HG03575 (cell line): ENCODE data around the gene SCYGR1.
"Not testable (repeated sequence)": the region's sequence is repeated elsewhere in the genome, so short reads cannot be mapped to it uniquely, and the experiment has no call there.

Source experiments
- ATAC-seq: cut with Tn5 transposase; IDR thresholded peaks from one replicate; pipeline ENCODE4 v1.9.1; 2021; ENCODE audit not compliant: unreplicated experiment, insufficient number of reproducible peaks, low FRiP score; ENCODE audit errors: extremely low read depth

The SCYGR1 gene

GRCh38 chr2:227406177-227407031, 18.7 kb upstream of the SCYGR1 start:
- ATAC-seq: no peak

GRCh38 chr2:227404585-227405271, 17.0 kb upstream of the SCYGR1 start:
- ATAC-seq: no peak

DNA sequence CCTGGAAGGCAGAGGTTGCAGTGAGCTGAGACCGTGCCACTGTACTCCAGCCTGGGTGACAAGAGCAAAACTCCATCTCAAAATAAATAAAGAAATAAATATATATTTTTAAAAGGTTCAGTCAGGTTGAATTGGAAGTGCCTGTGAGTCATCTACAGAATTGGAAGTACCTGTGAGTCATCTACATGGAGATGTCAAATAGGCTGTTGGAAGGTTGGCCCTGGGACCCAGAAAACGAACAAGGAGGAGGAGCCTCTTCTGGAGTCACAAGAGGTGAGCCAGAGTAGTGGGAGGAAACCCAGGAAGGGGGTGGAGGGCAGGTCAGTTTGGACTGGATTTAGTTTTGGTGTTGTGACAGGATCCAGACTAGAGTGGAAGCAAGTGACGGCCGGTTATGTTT, 15.2 kb upstream of the SCYGR1 start:
- ATAC-seq: no peak

- ATAC-seq: no peak
Observed at GRCh38 chr2:227402321-227402720, 14.6 kb upstream of the SCYGR1 start.

DNA sequence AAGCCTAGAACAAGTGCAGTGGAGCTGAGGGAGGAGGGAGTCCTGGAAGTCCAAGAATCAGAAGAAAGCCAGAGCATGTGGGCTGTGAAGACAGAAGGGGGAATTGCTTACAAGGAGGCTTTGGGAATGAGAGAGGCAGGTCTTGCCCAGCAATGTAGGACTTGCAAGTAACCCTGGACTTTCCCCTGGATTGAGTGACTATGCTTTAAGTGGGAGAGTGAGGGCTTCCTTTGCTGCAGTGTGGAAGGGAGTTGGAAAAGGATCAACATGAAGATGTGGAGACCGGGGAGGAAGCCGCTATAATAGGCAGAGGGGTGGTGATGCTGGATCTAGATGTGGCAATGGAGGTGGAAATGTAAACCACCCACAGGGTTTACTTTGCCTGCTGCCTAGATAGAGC, 13.8 kb upstream of the SCYGR1 start:
- ATAC-seq: no peak

DNA sequence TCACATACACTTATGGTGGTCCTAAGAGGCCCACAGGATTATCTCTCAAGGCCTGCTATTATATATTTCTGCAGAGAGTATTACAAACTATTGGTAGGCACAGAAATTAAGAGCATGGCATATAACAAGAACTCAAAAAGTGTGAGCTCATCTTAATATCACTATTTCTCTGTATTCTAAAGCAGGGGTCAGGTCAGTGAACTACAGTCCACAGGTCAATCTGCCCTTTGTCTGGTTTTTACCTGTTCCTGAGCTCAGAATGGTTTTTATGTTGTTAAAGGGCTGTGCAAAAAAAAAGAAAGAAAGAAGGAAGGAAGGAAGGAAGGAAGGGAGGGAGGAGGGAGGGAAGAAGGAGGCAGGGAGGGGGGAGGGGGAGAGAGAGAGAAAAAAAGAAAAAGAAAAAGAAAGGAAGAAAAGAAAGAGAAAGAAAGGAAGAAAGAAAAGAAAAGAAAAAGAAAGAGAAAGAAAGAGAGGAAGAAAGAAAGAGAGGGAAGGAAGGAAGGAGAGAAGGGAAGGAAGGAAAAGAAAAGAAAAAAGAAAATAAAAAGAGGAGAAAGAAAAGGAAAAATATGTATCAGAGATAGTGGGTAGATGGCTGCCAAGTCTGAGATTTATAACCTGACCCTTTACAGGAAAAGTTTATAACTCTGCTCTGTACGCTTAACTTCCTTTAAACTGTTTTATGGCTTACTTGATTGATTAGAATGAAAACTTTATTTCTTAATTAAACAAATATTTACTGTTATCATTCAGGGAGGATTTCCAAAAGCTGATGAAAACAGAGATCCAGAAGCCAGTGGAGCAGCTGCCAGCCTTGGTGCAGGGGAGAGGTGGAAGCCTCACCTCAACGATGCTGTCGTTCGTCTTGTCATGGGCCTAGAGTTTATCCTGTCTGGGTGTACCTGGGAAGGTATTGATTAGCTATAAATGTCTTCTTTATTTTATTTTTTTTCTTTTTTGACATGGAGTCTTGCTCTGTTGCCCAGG, 11.2 kb upstream of the SCYGR1 start:
- ATAC-seq: no peak

DNA sequence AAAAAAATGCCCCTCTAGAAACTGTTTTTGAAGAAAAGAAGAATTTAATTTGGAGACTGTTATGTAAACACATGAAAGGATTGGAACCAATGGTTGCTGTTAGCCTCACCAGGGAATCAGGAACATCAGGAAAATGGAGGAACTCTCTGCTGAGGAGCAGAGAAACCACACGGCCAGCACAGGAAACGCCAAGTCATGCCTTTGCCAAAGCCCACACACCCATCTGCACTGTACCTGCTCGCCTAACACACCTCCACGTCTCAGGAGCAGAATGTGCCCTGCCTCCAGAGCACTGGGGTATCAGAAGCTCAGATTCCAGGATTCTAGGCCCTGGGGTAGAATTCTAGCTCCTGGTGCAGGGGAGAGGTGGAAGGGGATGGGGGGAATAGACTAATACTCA, 9.8 kb upstream of the SCYGR1 start:
- ATAC-seq: no peak

DNA sequence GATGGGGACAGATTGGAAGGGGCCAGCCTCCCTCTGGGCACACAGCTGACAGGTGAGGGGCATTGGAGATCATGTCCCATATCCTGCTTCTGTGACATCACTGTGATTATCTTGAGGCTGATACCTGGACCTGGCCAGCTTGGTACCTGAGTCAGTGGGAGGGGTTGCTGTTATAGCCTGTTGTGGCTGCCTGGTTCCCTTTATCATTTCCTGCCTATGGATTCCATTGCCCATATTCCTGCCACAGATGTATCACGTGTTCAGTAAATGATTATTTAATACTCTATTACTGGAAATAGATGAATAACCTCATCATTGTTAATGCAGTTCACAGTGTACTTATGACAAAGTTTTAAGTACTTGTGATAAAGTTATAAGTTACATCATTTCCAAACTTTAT, 7.8 kb upstream of the SCYGR1 start:
- ATAC-seq: no peak

DNA sequence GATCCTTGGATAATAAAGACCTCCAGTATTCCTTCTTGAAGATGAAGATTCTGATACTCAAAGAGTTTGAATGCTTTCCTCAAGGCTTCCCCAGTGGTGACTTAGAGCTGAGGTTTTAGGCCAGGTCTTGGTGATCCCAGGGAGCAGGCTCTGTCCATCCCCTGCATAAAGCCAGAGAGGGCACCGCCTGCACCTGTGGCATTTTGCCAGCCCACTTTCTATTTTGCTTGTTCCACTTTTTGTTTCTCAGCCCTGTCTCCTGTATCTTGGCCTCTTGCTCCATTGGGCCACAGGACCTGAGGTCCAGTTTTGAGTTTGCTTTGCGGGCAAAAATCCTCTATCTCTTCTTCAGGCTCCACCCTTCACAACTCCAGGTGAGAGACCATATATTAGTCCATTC, 6.7 kb upstream of the SCYGR1 start:
- no peak for ATAC-seq

DNA sequence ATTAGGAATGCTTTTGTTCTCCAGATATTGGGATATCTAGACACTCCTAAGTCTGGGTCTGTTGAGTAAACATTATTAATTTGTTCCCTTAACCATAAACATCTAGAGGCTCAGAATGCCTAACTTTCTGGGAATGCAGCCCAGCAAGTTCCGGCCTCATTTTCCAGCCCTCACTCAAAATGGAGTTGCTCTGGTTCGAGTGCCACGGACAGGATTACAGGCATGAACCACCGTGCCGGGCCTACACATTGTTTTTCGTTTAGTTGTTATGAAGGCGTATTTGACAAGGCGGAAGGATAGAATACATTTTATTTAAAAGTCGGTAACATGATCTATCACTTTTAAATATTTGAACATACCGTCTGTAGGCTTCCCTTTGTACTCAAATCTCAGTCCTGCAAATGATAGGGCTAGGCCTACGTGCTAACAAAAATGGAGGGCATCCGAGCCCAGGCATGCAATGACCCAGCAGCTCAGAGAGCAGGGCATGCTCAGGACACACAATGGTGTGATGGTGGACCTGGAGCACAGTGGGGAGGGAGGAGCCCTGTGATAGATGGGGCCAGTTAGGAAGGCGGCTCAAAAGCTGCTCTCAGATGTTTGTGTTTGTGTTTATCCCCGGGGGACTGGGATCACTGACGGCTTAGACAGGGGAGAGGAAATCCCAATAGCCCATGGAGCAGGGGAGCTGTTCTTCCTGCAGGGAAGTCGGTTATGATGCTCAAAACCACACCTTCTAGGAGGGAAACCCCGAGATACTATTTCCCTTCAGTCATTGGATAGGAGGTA, 2.9 kb upstream of the SCYGR1 start:
- ATAC-seq: no peak

DNA sequence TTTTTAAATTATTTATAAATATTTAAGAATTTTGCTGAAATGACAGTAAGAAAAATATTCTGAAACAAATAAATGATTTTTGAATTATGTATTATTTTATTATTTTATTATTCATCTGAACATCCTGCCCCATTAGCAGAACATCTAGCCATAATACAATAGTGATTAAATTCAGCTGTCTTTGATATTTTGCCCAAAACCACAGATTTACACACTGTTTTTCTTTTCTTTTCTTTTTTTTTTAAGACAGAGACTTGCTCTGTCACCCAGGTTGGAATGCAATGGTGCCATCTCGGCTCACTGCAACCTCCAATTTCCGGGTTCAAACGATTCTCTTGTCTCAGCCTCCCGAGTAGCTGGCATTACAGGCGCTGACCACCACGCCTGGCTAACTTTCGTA, 1.9 kb upstream of the SCYGR1 start:
- no peak for ATAC-seq

GRCh38 chr2:227389231-227389630, 1.5 kb upstream of the SCYGR1 start:
- ATAC-seq: no peak

- no peak for ATAC-seq
Observed at GRCh38 chr2:227388537-227389011, 825 bp upstream of the SCYGR1 start.

DNA sequence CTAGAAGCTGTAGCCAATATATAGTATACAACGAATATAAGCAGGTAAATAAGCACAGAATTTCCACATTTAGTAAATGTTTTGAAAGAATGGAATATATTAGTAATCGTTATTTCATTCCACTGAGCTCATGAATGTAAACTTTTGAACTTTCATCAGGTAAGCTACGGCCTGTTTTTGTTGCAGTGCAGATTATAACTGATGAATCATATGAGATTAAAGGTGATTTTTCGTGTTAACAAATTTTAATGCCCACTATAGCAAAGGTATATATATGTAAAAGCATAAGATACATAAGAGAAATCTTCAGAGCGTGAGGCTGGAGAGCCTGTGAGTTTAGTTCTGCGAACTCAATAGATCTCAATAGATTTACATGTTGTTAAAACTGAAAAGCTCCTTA, 1.1 kb downstream of the SCYGR1 start:
- ATAC-seq: no peak

- no peak for ATAC-seq
Observed at GRCh38 chr2:227383686-227384085, 4.1 kb downstream of the SCYGR1 start.

DNA sequence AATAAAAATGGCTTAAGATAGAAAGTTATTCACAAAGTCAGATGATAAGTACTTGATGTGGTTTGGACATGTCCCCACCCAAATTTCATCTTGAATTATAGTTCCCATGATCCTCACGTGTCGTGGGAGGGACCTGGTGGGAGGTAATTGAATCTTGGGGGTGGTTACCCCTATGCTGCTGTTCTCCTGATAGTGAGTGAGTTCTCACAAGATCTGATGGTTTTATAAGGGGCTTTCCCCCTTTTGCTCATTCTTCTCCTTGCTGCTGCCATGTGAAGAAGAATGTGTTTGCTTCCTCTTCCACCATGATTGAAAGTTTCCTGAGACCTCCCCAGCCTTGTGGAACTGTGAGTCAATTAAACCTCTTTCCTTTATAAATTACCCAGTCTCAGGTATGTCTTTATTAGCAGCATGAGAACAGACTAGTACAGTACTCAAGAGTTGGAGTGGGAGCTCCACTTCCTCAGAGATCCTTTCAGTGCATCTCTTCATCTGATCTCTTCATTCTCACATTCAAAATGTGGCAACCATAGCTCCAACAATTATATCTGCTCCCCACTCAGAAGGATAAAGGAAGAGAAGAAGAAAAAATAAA, 5.4 kb downstream of the SCYGR1 start:
- ATAC-seq: not testable (repeated sequence)

DNA sequence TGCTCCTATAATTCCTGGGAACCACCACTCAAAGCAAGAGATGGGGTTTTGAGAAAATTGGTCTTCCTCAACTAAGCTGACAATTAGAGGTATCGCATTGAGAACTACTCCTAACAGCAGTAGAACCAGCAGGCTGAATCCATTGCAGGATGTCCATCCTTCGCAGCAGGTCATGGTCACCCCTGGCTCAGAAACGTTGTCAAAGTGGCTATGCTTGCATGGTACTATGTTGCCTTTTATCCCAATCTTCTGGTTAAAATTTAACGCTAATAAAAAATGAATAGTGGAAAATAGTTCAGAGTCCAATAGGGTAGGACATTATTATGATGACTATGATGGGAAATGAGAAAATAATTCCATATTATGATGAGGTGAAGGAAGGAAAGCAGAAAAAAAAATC, 8.7 kb downstream of the SCYGR1 start, which contains the start of gene TM4SF20:
TSS of gene TM4SF20 (minus strand) at position 212 of the 400 bp plus-strand sequence. CDS start at position 174, 38 bp downstream.
- no peak for ATAC-seq

GRCh38 chr2:227378371-227378782, 9.4 kb downstream of the SCYGR1 start:
- ATAC-seq: no peak
